HCT116 (cell line): Measurements from ENCODE around the gene MNDA. TPM values are rescaled to one million over a fixed set of nuclear protein-coding genes. Genes with fewer than 3 reads are reported as not detected.

Experiments
- ATAC-seq: fragments of 200-7000 bp; cut with Tn5 transposase; 2 replicates; pipeline ENCODE4 v1.9.1; 2020; ENCODE audit warnings: mild to moderate bottlenecking, moderate library complexity
- Bru-seq: library from RNA; stranded (reverse); fragments of 400-500 nt; gene quantifications from one replicate; lab custom pipeline; 2021; lab: Mats Ljungman, UMichigan
- BruChase-seq, 2 experiments: library from RNA; stranded (reverse); fragments of 400-500 nt; gene quantifications; one replicate each; lab custom pipeline; 2021; lab: Mats Ljungman, UMichigan
- BruUV-seq: library from RNA; stranded (reverse); fragments of 400-500 nt; replicated peaks from 2 replicates; lab custom pipeline; 2021; lab: Mats Ljungman, UMichigan
- CTCF ChIA-PET: fragments of 300-600 bp; sonication (Branson Sonifier 250); formaldehyde crosslinking; loops from one replicate; lab custom pipeline; 2021; ENCODE audit warnings: antibody characterized with exemption; lab: Charles Lee
- POLR2A ChIA-PET: fragments of 300-600, 350-600 bp; sonication (Branson Sonifier 250); formaldehyde crosslinking; loops from one replicate; lab custom pipeline; 2021; ENCODE audit warnings: antibody characterized with exemption; lab: Charles Lee
- RAD21 ChIA-PET, 2 experiments: fragments of 300-600 bp; sonication (Branson Sonifier 250); formaldehyde crosslinking; loops; one replicate each; lab custom pipeline; 2023; ENCODE audit warnings: low total read pairs in 2 of 2; ENCODE audit not compliant: uncharacterized antibody in 2 of 2, unreplicated experiment in 2 of 2, low non-redundant PET in 1 of 2; lab: Charles Lee
- DNase-seq: peaks from one replicate; pipeline ENCODE4 v3.0.0-alpha.2; 2010; ENCODE audit warnings: low read depth, low spot score
- H2AFZ ChIP-seq: fragments of 200-600 bp; shearing (Covaris generic), sonication (generic); 2 replicates; pipeline ENCODE4 v1.6.1; 2017; ENCODE audit warnings: low read depth, mixed run types, mixed read lengths, antibody characterized with exemption, low read length; ENCODE audit not compliant: poor library complexity, severe bottlenecking
- H3K27ac ChIP-seq: 2 replicates; pipeline ENCODE4 v1.5.1; 2012; ENCODE audit warnings: low read depth, low read length
- H3K27me3 ChIP-seq: fragments of 200-600 bp; sonication (generic); 2 replicates; pipeline ENCODE4 v1.6.1; 2016; ENCODE audit warnings: mixed run types, low read length, mixed read lengths; ENCODE audit not compliant: insufficient read depth
- H3K36me3 ChIP-seq, 2 experiments: fragments of 200-500 bp in 1 of 2; fragments of 200-600 bp in 1 of 2; sonication (Bioruptor generic) in 1 of 2; sonication (generic) in 1 of 2; 2 replicates each; pipeline versions ENCODE4 v1.5.1 to v1.6.1; 2014 to 2016; ENCODE audit warnings: low read length in 2 of 2, inconsistent platforms in 1 of 2, mixed read lengths in 1 of 2, mixed run types in 1 of 2; ENCODE audit not compliant: insufficient read depth in 2 of 2, control insufficient read depth in 1 of 2
- H3K4me1 ChIP-seq, 2 experiments: fragments of 200-600 bp in 1 of 2; sonication (generic) in 1 of 2; 2 replicates each; pipeline versions ENCODE4 v1.5.1 to v1.6.1; 2012 to 2017; ENCODE audit warnings: low read length in 2 of 2, inconsistent platforms in 1 of 2, mild to moderate bottlenecking in 1 of 2, mixed read lengths in 1 of 2, mixed run types in 1 of 2, moderate library complexity in 1 of 2; ENCODE audit not compliant: insufficient read depth in 2 of 2, control insufficient read depth in 1 of 2
- H3K4me2 ChIP-seq: fragments of 200-600 bp; sonication (generic); 2 replicates; pipeline ENCODE4 v1.6.1; 2017; ENCODE audit warnings: mixed run types, low read length, mixed read lengths
- H3K4me3 ChIP-seq, 2 experiments: fragments of 200-600 bp in 1 of 2; sonication (generic) in 1 of 2; replicated peaks in 1 of 2; 2 replicates each; pipeline ENCODE4 v1.5.1; 2011 to 2016; ENCODE audit warnings: low read length in 2 of 2, control low read depth in 1 of 2, low read depth in 1 of 2, mild to moderate bottlenecking in 1 of 2, mixed read lengths in 1 of 2, mixed run types in 1 of 2
- H3K79me2 ChIP-seq: fragments of 200-600 bp; sonication (generic); 2 replicates; pipeline ENCODE4 v1.6.1; 2017; ENCODE audit warnings: mild to moderate bottlenecking, mixed run types, low read length, moderate library complexity, mixed read lengths; ENCODE audit not compliant: insufficient read depth
- H3K9ac ChIP-seq: fragments of 200-600 bp; sonication (generic); 2 replicates; pipeline ENCODE4 v1.6.1; 2016; ENCODE audit warnings: low read length, mixed read lengths
- H3K9me2 ChIP-seq: fragments of 200-600 bp; sonication (generic), shearing (Covaris generic); 2 replicates; pipeline ENCODE4 v1.6.1; 2017; ENCODE audit warnings: mixed run types, mild to moderate bottlenecking, moderate library complexity; ENCODE audit not compliant: insufficient read depth
- H3K9me3 ChIP-seq, 2 experiments: fragments of 200-500 bp in 1 of 2; fragments of 200-600 bp in 1 of 2; sonication (Bioruptor generic) in 1 of 2; sonication (generic) in 1 of 2; 2 replicates each; pipeline ENCODE4 v1.6.1; 2014 to 2017; ENCODE audit warnings: low read length in 2 of 2, mixed read lengths in 2 of 2, inconsistent platforms in 1 of 2, low read depth in 1 of 2, mild to moderate bottlenecking in 1 of 2, mixed run types in 1 of 2, moderate library complexity in 1 of 2; ENCODE audit not compliant: control insufficient read depth in 1 of 2, insufficient read depth in 1 of 2
- H4K20me1 ChIP-seq: fragments of 200-600 bp; sonication (generic), shearing (Covaris generic); 2 replicates; pipeline ENCODE4 v1.6.1; 2017; ENCODE audit warnings: mixed run types, mild to moderate bottlenecking, moderate library complexity; ENCODE audit not compliant: insufficient read depth
- ATF3 ChIP-seq: IDR thresholded peaks from 2 replicates; pipeline ENCODE4 v1.6.1; 2012
- ELF1 ChIP-seq: IDR thresholded peaks from 2 replicates; pipeline ENCODE4 v1.6.1; 2012; ENCODE audit warnings: low read depth, borderline replicate concordance
- EZH2 ChIP-seq: fragments of 200-600 bp; sonication (generic); IDR thresholded peaks from 2 replicates; pipeline ENCODE4 v1.6.1; 2017; ENCODE audit warnings: antibody characterized with exemption, mixed run types
- EZH2phosphoT487 ChIP-seq: fragments of 200-600 bp; IDR thresholded peaks from 2 replicates; pipeline ENCODE4 v1.6.1; 2018; ENCODE audit warnings: antibody characterized with exemption, borderline replicate concordance
- JUND ChIP-seq: IDR thresholded peaks from 2 replicates; pipeline ENCODE4 v1.6.1; 2012
- POLR2A ChIP-seq: IDR thresholded peaks from 2 replicates; pipeline ENCODE4 v1.7.0; 2011; ENCODE audit warnings: borderline replicate concordance; ENCODE audit not compliant: insufficient read depth, insufficient read length; ENCODE audit errors: extremely low read depth
- POLR2AphosphoS5 ChIP-seq: IDR thresholded peaks from 2 replicates; pipeline ENCODE4 v1.6.1; 2011; ENCODE audit warnings: mild to moderate bottlenecking, low read depth, low read length, moderate library complexity
- REST ChIP-seq: IDR thresholded peaks from 2 replicates; pipeline ENCODE4 v1.6.1; 2012; ENCODE audit warnings: low read depth
- SIN3A ChIP-seq: IDR thresholded peaks from 2 replicates; pipeline ENCODE4 v1.6.1; 2012; ENCODE audit warnings: low read depth
- SP1 ChIP-seq: IDR thresholded peaks from 2 replicates; pipeline ENCODE4 v1.6.1; 2012; ENCODE audit warnings: low read depth
- TCF7L2 ChIP-seq: IDR thresholded peaks from 2 replicates; pipeline ENCODE4 v1.7.0; 2011; ENCODE audit warnings: borderline replicate concordance, inconsistent platforms; ENCODE audit not compliant: insufficient read depth, insufficient read length; ENCODE audit errors: extremely low read depth
- YY1 ChIP-seq: IDR thresholded peaks from 2 replicates; pipeline ENCODE4 v1.6.1; 2011; ENCODE audit warnings: low read length, low read depth, moderate library complexity, mild to moderate bottlenecking; ENCODE audit not compliant: insufficient replicate concordance; ENCODE audit errors: extremely low read depth
- ZBTB33 ChIP-seq: IDR thresholded peaks from 2 replicates; pipeline ENCODE4 v1.6.1; 2011; ENCODE audit warnings: mild to moderate bottlenecking, low read length, moderate library complexity; ENCODE audit not compliant: insufficient replicate concordance; ENCODE audit errors: extremely low read depth
- ZNF274 ChIP-seq: fragments of 200-500 bp; sonication (Bioruptor generic); IDR thresholded peaks from 2 replicates; pipeline ENCODE4 v1.6.1; 2014; ENCODE audit warnings: mild to moderate bottlenecking, low read depth, low read length, inconsistent platforms
- intact Hi-C: fragments of 100-400 bp; cut with micrococcal nuclease; formaldehyde crosslinking; loops from 2 replicates; pipeline ENCODE4 v1.10.0; 2022
- long read RNA-seq: library from polyadenylated mRNA; unstranded; transcript quantifications from one replicate; pipeline ENCODE4 v2.0.0, GENCODE V29; 2021; ENCODE audit not compliant: unreplicated experiment
- polyA plus RNA-seq: library from polyadenylated mRNA; unstranded; fragments of >200 nt; gene quantifications from 2 replicates; pipeline ENCODE4 v1.2.1, GENCODE V29; 2012; ENCODE audit warnings: missing spikeins
- total RNA-seq: library from RNA; stranded (reverse); gene quantifications from one replicate; pipeline ENCODE4 v1.2.1, GENCODE V29; 2021; ENCODE audit not compliant: unreplicated experiment

The MNDA gene
- total RNA-seq (not detected), Bru-seq, nascent RNA (not detected), BruChase-seq, experiment 1, labeled RNA remaining after a 6-hour chase (not detected), BruChase-seq, experiment 2, labeled RNA remaining after a 2-hour chase (not detected)
- not detected in 2 replicates for polyA plus RNA-seq
- long read RNA-seq: 0 reads

GRCh38 chr1:158830904-158831507 is at the start of gene MNDA:
MNDA (plus strand) TSS chr1:158831351; CDS start chr1:158842154, 10,803 bp downstream.
- Histone ChIP-seq H3K4me2 (no peak within 1 kb of the TSS), H4K20me1 (no peaks in the 10 kb centered on the region), H2AFZ (no peak within 1 kb of the TSS), H3K9me2 (no peaks in the 10 kb centered on the region), H3K79me2 (no peaks in the 10 kb centered on the region), H3K4me1 (no peaks in the 10 kb centered on the region), H3K27me3 (no peaks in the 10 kb centered on the region), H3K4me3 (no peak within 1 kb of the TSS), H3K9ac (no peak within 1 kb of the TSS), H3K27ac (no peak within 1 kb of the TSS), H3K36me3 (no peaks in the 10 kb centered on the region), H3K9me3 (no peaks in the 10 kb centered on the region; a peak in 1 of 4 replicates)
- intact Hi-C loops: no loop called here
- CTCF ChIA-PET: no interaction called here
- no peak for DNase-seq
- BruUV-seq: no TSS peak
- POLR2A ChIA-PET: no interaction called here
- ATAC-seq: no peak
- RAD21 ChIA-PET: no interaction called here
- TF ChIP-seq JUND (no peak), ZNF274 (no peak), ELF1 (no peak), YY1 (no peak), REST (no peak), EZH2phosphoT487 (no peak), TCF7L2 (no peak), SP1 (no peak), ZBTB33 (no peak), POLR2A (no peak), POLR2AphosphoS5 (no peak), ATF3 (no peak), SIN3A (no peak), EZH2 (no peak)
